GM19099 (cell line): ENCODE data around the gene COPE.

Experiments
- POLR2A ChIP-seq: IDR thresholded peaks from 3 replicates; pipeline ENCODE4 v1.6.1; 2011; ENCODE audit warnings: low read depth; ENCODE audit not compliant: insufficient read length; ENCODE audit errors: extremely low read depth

COPE gene

DNA sequence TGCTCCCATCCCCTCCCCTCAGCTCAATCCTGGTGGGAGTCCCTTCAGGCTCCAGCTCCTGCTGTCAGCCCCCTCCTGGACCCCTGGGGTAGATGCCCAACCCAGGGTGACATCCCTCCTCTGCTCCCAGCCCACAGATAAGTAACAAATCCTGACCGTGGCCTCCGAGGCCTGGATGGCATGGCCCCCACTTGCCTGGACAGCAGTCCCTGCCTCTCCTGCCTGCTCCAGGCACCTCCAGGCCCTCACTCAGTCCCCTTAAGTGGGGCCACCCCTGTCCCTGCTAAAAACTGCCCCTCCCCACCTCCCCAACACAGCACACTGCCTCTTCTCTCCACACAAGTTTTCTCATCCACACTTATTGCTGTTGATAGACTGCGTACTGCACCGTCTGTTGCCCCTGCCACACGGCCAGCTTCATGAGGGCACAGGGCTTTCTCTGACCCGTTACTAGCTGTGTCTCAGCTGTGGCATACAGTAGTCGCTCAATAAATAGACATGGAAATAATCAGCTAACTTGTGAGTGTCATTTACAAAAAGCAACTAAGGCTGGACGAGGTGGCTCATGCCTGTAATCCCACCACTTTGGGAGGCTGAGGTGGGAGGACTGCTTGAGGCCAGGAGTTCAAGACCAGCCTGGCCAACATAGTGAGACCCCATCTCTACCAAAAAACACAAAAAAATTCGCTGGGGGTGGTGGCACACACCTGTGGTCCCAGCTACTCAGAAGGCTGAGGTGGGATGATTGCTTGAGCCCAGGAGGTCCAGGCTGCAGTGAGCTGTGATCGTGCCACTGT lies 29.0 kb downstream of the COPE start:
- TF ChIP-seq POLR2A = no peak

DNA sequence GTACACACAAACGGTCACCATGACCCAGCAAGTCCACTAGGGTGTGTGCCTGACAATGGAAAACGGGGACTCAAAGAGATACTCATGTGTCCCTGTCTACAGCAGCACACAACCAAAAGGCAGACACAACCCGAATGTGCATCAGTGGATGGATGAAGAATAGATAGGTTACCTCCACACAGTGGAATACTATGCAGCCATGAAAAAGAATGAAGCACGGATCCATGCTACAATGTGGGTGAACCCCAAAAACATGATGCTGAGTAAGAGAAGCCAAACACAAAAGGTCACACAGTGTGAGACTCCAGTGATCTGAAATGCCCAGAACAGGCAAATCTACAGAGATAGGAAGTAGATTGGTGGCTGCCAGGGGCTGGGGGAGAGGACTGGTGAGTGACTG lies 32.2 kb downstream of the COPE start:
- TF ChIP-seq POLR2A = no peak

- TF ChIP-seq POLR2A = no peak
Measured at GRCh38 chr19:18883526-18884304, 35.5 kb downstream of the COPE start.

GRCh38 chr19:18881491-18881890 lies 37.7 kb downstream of the COPE start:
- TF ChIP-seq POLR2A = no peak

DNA sequence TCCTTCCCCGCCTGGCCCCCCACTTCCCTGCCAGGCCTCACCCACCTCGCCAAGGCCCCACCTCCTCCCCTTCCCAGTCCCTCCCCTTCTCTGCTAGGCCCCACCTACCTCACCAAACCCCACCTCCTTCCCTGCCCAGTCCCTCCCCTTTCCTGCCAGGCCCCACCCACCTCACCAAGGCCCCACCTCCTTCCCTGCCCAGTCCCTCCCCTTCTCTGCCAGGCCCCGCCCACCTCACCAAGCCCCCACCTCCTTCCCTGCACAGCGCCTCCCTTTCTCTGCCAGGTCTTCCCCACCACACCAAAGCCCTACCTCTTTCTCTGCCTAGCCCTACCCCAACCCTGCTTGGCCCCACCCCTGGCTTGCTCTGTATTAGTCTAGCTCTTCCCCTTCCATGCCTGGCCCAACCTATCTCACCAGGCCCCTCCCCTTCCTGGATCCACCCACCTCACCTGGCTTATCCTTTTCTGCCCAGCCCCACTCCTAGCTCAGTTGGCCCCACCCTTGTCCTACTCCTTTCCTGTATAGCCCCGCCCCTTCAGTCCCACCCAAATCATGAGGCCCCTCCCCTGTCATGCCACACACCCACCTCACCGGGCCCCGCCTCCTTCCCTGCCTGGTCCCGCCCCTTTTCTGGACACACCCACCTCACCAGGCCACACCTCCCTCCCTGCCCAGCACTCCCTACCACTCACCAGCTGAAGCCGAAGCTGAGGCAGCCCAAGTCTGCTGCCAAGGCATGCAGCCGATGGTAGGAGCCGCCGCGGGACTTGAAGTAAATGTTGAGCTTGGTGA lies 39.4 kb downstream of the COPE start:
- no peak for TF ChIP-seq POLR2A

GRCh38 chr19:18878858-18879578 lies 40.2 kb downstream of the COPE start:
- no peak for TF ChIP-seq POLR2A

DNA sequence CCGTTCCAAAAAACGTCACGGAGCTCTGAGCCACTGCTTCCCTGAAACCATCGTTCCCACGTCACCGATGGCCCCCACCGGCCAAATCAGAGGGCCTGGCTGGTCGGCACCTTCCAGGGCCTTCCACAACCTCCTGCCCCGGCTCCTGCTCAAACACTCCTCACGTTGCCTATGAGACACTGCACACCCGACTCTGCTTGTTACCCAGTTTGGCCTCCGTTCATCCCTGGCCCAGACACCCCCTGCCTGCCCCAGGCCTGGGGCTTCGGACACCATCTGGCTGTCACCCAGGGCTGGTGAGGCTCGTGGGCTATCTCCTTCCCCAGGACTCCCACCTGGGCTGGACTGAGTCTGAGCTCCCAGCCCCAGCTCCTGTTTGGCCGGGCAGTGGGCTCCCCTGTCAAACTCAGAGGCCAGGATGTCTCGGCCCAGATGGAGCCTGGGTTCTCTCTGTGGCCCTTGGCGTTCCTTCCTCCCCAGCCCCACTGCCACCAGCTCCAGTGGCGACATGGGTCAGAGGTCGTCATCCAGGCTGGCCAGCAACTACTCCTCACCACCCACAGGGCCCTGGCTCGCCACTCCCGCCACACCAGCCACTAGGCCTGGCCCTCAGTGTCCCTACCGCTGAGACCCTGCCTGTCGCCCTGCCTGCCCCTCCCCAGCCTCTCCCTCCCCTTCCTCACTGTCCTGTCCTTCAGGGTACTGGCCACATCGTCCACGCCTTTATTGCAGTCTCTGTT lies 41.0 kb downstream of the COPE start:
- TF ChIP-seq POLR2A = no peak

- TF ChIP-seq POLR2A = no peak
Measured at GRCh38 chr19:18876865-18877264, 42.3 kb downstream of the COPE start.

DNA sequence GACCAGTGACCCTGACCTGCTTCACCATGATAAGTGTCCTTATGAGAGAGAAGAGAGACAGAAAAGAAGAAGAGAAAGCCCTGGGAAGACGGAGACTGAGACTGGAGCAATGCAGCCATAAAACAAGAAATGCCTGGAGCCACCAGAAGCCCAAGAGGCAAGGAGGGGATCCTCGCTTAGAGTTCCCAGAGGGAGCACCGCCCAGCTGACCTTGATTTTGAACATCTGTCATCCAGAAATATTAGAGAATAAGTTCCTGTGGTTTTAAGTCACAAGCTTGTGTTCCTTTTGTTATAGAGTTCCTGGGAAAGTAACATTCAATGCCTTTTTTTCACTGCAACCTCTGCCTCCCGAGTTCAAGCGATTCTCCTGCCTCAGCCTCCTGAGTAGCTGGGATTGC lies 43.5 kb downstream of the COPE start:
- TF ChIP-seq POLR2A = no peak

- TF ChIP-seq POLR2A = no peak
Measured at GRCh38 chr19:18871543-18871942, 47.6 kb downstream of the COPE start.

- no peak for TF ChIP-seq POLR2A
Measured at GRCh38 chr19:18870531-18871172, 48.5 kb downstream of the COPE start.

GRCh38 chr19:18869781-18870530 lies 49.2 kb downstream of the COPE start:
- no peak for TF ChIP-seq POLR2A
